A673 (cell line): ENCODE measurements around the gene HES1. TPM values are rescaled to one million over a fixed set of nuclear protein-coding genes. Genes with fewer than 3 reads are reported as not detected.
"Not testable (repeated sequence)": the region's sequence is repeated elsewhere in the genome, so short reads cannot be mapped to it uniquely, and the experiment has no call there.

ENCODE experiments used
- BruUV-seq: library from RNA; stranded (reverse); fragments of 400-500 nt; replicated peaks from 2 replicates; lab custom pipeline; 2021; lab: Mats Ljungman, UMichigan
- CTCF ChIA-PET: fragments of 300-600 bp; sonication (Branson Sonifier 250); formaldehyde crosslinking; loops from one replicate; lab custom pipeline; 2022; ENCODE audit warnings: antibody characterized with exemption; lab: Charles Lee
- POLR2A ChIA-PET: fragments of 300-600 bp; sonication (Branson Sonifier 250); formaldehyde crosslinking; loops from one replicate; lab custom pipeline; 2022; ENCODE audit warnings: antibody characterized with exemption; ENCODE audit not compliant: low non-redundant PET; lab: Charles Lee
- DNase-seq: peaks from one replicate; pipeline ENCODE4 v3.0.0-alpha.2; 2015; ENCODE audit warnings: low spot score
- H3K27ac ChIP-seq: fragments of 200-600 bp; sonication (generic); 2 replicates; pipeline ENCODE4 v1.5.1; 2016; ENCODE audit warnings: mixed run types, low read depth, mild to moderate bottlenecking, mixed read lengths, antibody characterized with exemption, low read length; ENCODE audit not compliant: poor library complexity, severe bottlenecking
- H3K27me3 ChIP-seq: fragments of 200-600 bp; sonication (generic); replicated peaks from 2 replicates; pipeline ENCODE4 v1.6.1; 2017; ENCODE audit warnings: mixed run types, low read depth, mild to moderate bottlenecking, mixed read lengths, antibody characterized with exemption, low read length; ENCODE audit not compliant: insufficient read depth, poor library complexity
- H3K36me3 ChIP-seq: fragments of 200-600 bp; sonication (generic); 2 replicates; pipeline ENCODE4 v1.6.1; 2016; ENCODE audit warnings: mixed run types, mild to moderate bottlenecking, mixed read lengths, antibody characterized with exemption, low read length; ENCODE audit not compliant: insufficient read depth, poor library complexity, severe bottlenecking
- H3K4me1 ChIP-seq: fragments of 200-600 bp; sonication (generic); 2 replicates; pipeline ENCODE4 v1.6.1; 2017; ENCODE audit warnings: mixed run types, mild to moderate bottlenecking, mixed read lengths, antibody characterized with exemption, low read length; ENCODE audit not compliant: insufficient read depth, poor library complexity, severe bottlenecking
- H3K4me3 ChIP-seq: fragments of 200-600 bp; sonication (generic); 2 replicates; pipeline ENCODE4 v1.5.1; 2016; ENCODE audit warnings: low read depth, mixed run types, mild to moderate bottlenecking, mixed read lengths, low read length; ENCODE audit not compliant: poor library complexity, severe bottlenecking
- H3K9me3 ChIP-seq: fragments of 200-600 bp; sonication (generic); 2 replicates; pipeline ENCODE4 v1.6.1; 2016; ENCODE audit warnings: mixed run types, low read depth, mild to moderate bottlenecking, mixed read lengths, antibody characterized with exemption, low read length; ENCODE audit not compliant: poor library complexity, severe bottlenecking
- CTCF ChIP-seq: fragments of 300-800, 200-600 bp; sonication (generic); conservative IDR thresholded peaks from 2 replicates; pipeline ENCODE4 v1.5.1; 2017; ENCODE audit warnings: low read depth, mild to moderate bottlenecking, antibody characterized with exemption, low read length, moderate library complexity, mixed read lengths
- EZH2 ChIP-seq: fragments of 200-600 bp; sonication (generic); IDR thresholded peaks from 2 replicates; pipeline ENCODE4 v1.6.1; 2017; ENCODE audit warnings: borderline replicate concordance, low read depth, mild to moderate bottlenecking, mixed read lengths, antibody characterized with exemption, low read length; ENCODE audit not compliant: poor library complexity, severe bottlenecking
- intact Hi-C: fragments of 100-400 bp; cut with micrococcal nuclease; formaldehyde crosslinking; loops from one replicate; pipeline ENCODE4 v1.10.0; 2022; ENCODE audit not compliant: unreplicated experiment
- total RNA-seq: library from RNA; stranded (reverse); gene quantifications from 2 replicates; pipeline ENCODE4 v1.2.3, GENCODE V29; 2021

HES1 gene
- total RNA-seq, 1 experiment from 2014 or later: 136 TPM

GRCh38 chr3:194090716-194091115, 45.2 kb upstream of the HES1 start:
- Histone ChIP-seq H3K36me3 (no peaks in the 10 kb centered on the region), H3K27ac (peak overlapping the region; percentile 94), H3K4me3 (no peak overlapping the region), H3K4me1 (peaks cover 84% of the 10 kb centered on the region), H3K9me3 (no peaks in the 10 kb centered on the region), H3K27me3 (no peaks in the 10 kb centered on the region)
- TF ChIP-seq EZH2: no peak
- no peak for TF ChIP-seq CTCF
- no peak for DNase-seq
- no TSS peak for BruUV-seq
- ChIA-PET CTCF (no interaction called here), POLR2A (no interaction called here)
- intact Hi-C loops: no loop called here

- TF ChIP-seq CTCF (no peak), EZH2 (no peak)
- BruUV-seq: no TSS peak
- no peak for DNase-seq
- ChIA-PET CTCF (no interaction called here), POLR2A (no interaction called here)
- Histone ChIP-seq H3K36me3 (no peaks in the 10 kb centered on the region), H3K9me3 (no peaks in the 10 kb centered on the region), H3K4me1 (peaks cover 85% of the 10 kb centered on the region), H3K27me3 (no peaks in the 10 kb centered on the region), H3K27ac (peak overlapping the region; percentile 94), H3K4me3 (no peak overlapping the region)
- intact Hi-C loops: no loop called here
These were observed 44.8 kb upstream of the HES1 start for GRCh38 chr3:194091141-194091540.

- POLR2A ChIA-PET, H3K9me3 ChIP-seq, BruUV-seq, intact Hi-C loops, H3K4me3 ChIP-seq, H3K27me3 ChIP-seq, H3K36me3 ChIP-seq, CTCF ChIA-PET, DNase-seq: not testable (repeated sequence)
- Histone ChIP-seq H3K27ac (peak overlapping the region; percentile 94), H3K4me1 (peaks cover 78% of the 10 kb centered on the region)
These were observed 44.1 kb upstream of the HES1 start for GRCh38 chr3:194091897-194092296.

GRCh38 chr3:194092881-194093301, 43.1 kb upstream of the HES1 start:
- TF ChIP-seq CTCF (no peak), EZH2 (no peak)
- H3K27me3 ChIP-seq: no peaks in the 10 kb centered on the region
- ChIA-PET CTCF (no interaction called here), POLR2A (no interaction called here)
- H3K4me1 ChIP-seq: peaks cover 72% of the 10 kb centered on the region
- H3K4me3 ChIP-seq: no peak overlapping the region
- no peak for DNase-seq
- H3K36me3 ChIP-seq: no peaks in the 10 kb centered on the region
- H3K9me3 ChIP-seq: no peaks in the 10 kb centered on the region
- intact Hi-C loops: no loop called here
- no TSS peak for BruUV-seq
- peak overlapping the region; percentile 24 for H3K27ac ChIP-seq
